SK-N-SH treated with all-trans-retinoic acid at 6 μM for 48 hours (cell line): Measurements from ENCODE around the gene ZNF428.

Source experiments
- ARNTL ChIP-seq: fragments of 450-650 bp; formaldehyde crosslinking; IDR thresholded peaks from 2 replicates; pipeline ENCODE4 v1.5.0; 2020; ENCODE audit warnings: low read depth, mild to moderate bottlenecking, moderate library complexity, borderline replicate concordance
- BACH2 ChIP-seq: fragments of 250-450 bp; sonication (Bioruptor Pico); IDR thresholded peaks from 2 replicates; pipeline ENCODE4 v1.9.0; 2021; ENCODE audit warnings: mild to moderate bottlenecking, borderline replicate concordance
- CSDC2 ChIP-seq: fragments of 250-450 bp; sonication (Bioruptor Pico); IDR thresholded peaks from 2 replicates; pipeline ENCODE4 v1.5.0; 2020; ENCODE audit warnings: mild to moderate bottlenecking, moderate library complexity
- GLIS3 ChIP-seq: fragments of 250-450 bp; sonication (Bioruptor Pico); IDR thresholded peaks from 2 replicates; pipeline ENCODE4 v1.5.0; 2020; ENCODE audit warnings: mild to moderate bottlenecking, moderate library complexity
- OSR1 ChIP-seq: fragments of 250-450 bp; sonication (Bioruptor Pico); IDR thresholded peaks from 2 replicates; pipeline ENCODE4 v1.8.0; 2022; ENCODE audit warnings: moderate library complexity, mild to moderate bottlenecking, inconsistent platforms
- PATZ1 ChIP-seq: fragments of 250-450 bp; sonication (Bioruptor Pico); IDR thresholded peaks from 2 replicates; pipeline ENCODE4 v1.8.0; 2020; ENCODE audit warnings: mild to moderate bottlenecking, moderate library complexity, borderline replicate concordance
- TOX ChIP-seq: fragments of 250-450 bp; sonication (Bioruptor Pico); IDR thresholded peaks from 2 replicates; pipeline ENCODE4 v1.8.0; 2021; ENCODE audit warnings: mild to moderate bottlenecking, moderate library complexity, borderline replicate concordance
- TSHZ2 ChIP-seq: fragments of 250-450 bp; sonication (Bioruptor Pico); IDR thresholded peaks from 2 replicates; pipeline ENCODE4 v1.5.0; 2020; ENCODE audit warnings: mild to moderate bottlenecking, moderate library complexity
- ZFP3 ChIP-seq: fragments of 250-450 bp; sonication (Bioruptor Pico); IDR thresholded peaks from 2 replicates; pipeline ENCODE4 v1.5.0; 2020; ENCODE audit warnings: mild to moderate bottlenecking, moderate library complexity
- ZFP30 ChIP-seq: fragments of 450-650 bp; formaldehyde crosslinking; IDR thresholded peaks from 2 replicates; pipeline ENCODE4 v1.5.0; 2022; ENCODE audit warnings: mild to moderate bottlenecking, moderate library complexity
- ZNF8 ChIP-seq: fragments of 450-650 bp; formaldehyde crosslinking; IDR thresholded peaks from 2 replicates; pipeline ENCODE4 v1.5.0; 2020; ENCODE audit warnings: mild to moderate bottlenecking, moderate library complexity
- TF ChIP-seq, protein P1 (sequence below): fragments of 250-450 bp; sonication (Bioruptor Pico); IDR thresholded peaks from 2 replicates; pipeline ENCODE4 v1.5.1; 2020; ENCODE audit warnings: low read depth, mild to moderate bottlenecking, moderate library complexity

DNA sequence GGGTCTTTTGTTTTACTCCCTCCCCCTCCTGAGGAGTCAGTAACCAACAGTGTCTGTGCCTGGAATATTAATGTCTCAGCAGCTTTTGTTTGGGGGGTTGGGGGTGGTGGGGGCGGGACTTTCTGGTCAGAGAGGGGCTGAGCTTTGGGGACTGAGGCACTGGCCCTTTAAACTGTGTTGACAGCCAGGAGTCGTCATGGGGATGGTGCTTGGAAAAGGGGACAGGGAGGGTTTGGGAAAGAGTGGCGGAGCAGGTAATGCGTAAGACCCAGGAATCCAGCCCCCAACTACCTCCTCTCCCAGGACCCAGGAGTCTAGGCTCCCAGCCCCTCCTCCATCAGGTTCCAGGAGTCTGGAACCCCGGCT lies 15.1 kb upstream of the ZNF428 start:
- TF ChIP-seq CSDC2, result no peak
- no peak for TF ChIP-seq ZNF8 (CRISPR knock-in tag)
- TF ChIP-seq PATZ1 (CRISPR knock-in tag), result no peak
- TF ChIP-seq TSHZ2, result no peak
- TF ChIP-seq ZFP3, result no peak
- no peak for TF ChIP-seq TOX (CRISPR knock-in tag)
- TF ChIP-seq, protein P1, sequence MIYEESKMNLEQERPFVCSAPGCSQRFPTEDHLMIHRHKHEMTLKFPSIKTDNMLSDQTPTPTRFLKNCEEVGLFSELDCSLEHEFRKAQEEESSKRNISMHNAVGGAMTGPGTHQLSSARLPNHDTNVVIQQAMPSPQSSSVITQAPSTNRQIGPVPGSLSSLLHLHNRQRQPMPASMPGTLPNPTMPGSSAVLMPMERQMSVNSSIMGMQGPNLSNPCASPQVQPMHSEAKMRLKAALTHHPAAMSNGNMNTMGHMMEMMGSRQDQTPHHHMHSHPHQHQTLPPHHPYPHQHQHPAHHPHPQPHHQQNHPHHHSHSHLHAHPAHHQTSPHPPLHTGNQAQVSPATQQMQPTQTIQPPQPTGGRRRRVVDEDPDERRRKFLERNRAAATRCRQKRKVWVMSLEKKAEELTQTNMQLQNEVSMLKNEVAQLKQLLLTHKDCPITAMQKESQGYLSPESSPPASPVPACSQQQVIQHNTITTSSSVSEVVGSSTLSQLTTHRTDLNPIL (CRISPR knock-in tag), result no peak
- TF ChIP-seq ZFP30 (CRISPR knock-in tag), result no peak
- no peak for TF ChIP-seq BACH2 (CRISPR knock-in tag)
- no peak for TF ChIP-seq OSR1
- TF ChIP-seq GLIS3 (CRISPR knock-in tag), result no peak
- no peak for TF ChIP-seq ARNTL (CRISPR knock-in tag)
